ENCODE data around the gene TGFBR2.

Gene TGFBR2

DNA sequence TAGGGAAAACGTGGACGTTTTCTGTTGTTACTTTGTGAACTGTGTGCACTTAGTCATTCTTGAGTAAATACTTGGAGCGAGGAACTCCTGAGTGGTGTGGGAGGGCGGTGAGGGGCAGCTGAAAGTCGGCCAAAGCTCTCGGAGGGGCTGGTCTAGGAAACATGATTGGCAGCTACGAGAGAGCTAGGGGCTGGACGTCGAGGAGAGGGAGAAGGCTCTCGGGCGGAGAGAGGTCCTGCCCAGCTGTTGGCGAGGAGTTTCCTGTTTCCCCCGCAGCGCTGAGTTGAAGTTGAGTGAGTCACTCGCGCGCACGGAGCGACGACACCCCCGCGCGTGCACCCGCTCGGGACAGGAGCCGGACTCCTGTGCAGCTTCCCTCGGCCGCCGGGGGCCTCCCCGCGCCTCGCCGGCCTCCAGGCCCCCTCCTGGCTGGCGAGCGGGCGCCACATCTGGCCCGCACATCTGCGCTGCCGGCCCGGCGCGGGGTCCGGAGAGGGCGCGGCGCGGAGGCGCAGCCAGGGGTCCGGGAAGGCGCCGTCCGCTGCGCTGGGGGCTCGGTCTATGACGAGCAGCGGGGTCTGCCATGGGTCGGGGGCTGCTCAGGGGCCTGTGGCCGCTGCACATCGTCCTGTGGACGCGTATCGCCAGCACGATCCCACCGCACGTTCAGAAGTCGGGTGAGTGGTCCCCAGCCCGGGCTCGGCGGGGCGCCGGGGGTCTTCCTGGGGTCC lies at the start of gene TGFBR2:
Gene TGFBR2, plus strand, starts transcription at position 301 of the 731 bp plus-strand sequence. Its CDS starts 283 bp downstream, at position 584.
- no peak for DNase-seq

DNA sequence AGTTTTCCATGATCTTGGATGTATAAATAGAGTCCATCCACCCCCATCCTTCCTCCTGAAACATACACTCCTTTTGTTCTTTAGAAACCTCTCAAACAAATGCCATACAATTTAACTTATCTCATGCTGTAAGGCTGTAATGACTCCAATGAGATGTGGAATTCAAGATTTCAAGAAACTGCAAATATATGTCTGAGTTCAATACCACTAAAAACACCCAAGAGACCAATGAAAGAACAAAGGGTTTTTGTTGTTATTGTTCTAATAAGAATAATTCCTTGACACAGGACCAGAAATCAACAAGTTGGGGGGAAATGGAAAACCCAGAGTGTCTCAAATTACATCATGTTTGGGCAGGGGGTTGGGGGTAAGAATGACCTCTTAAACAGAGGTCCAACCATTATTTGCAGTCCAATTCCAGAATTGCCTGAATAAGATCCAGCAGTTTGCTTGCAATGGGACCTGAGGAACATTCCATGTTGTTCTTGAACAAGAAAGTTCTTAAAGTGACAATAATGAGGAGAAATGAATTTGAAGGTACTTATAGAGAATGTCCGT lies 48.6 kb upstream of the TGFBR2 start:
- no peak for DNase-seq

DNA sequence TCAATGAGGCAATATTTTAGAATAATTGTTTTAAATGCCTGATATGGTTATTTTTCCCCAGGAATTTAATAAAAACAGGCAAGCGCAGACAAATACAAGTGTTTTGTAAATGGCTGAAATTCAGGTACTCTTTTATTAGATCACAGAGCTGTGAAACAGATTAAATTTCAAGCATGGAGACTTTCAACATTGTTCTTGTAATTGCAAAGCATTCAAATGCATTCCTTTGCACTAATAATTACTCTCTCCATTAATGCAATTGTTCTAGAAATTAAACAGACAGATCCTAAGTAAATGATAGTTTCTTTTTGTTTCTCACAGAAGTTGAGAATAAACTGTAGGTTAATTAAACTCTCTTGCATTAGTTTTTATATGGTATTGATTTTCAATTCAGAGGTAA lies 42.4 kb upstream of the TGFBR2 start:
- DNase-seq: no peak

- DNase-seq: no peak
Measured at GRCh38 chr3:30567139-30567753, 39.2 kb upstream of the TGFBR2 start.

GRCh38 chr3:30576946-30577345 lies 29.5 kb upstream of the TGFBR2 start:
- no peak for DNase-seq

DNA sequence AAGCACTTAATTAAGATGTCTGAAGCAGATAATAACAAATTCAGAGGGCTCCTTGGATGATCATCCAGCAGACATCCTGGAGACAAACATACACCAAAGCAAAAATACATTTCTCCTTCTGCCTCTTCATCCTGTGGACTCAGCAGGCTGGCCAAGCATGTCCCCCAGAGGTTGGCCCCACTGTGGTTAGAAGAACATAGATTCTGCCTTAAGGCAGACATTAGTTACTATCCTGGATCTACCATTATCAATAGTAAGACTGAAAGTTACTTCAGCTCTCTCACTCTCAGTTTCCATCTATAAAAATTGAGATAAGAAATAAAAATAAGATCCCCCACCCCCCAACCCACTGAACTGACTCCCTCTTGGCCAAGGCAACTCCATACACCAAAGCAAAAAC lies 28.6 kb upstream of the TGFBR2 start:
- DNase-seq: no peak

- DNase-seq: no peak
Measured at GRCh38 chr3:30578479-30578878, 27.9 kb upstream of the TGFBR2 start.

GRCh38 chr3:30578986-30579579 lies 27.3 kb upstream of the TGFBR2 start:
- DNase-seq: no peak

GRCh38 chr3:30581067-30581585 lies 25.3 kb upstream of the TGFBR2 start:
- no peak for DNase-seq

DNA sequence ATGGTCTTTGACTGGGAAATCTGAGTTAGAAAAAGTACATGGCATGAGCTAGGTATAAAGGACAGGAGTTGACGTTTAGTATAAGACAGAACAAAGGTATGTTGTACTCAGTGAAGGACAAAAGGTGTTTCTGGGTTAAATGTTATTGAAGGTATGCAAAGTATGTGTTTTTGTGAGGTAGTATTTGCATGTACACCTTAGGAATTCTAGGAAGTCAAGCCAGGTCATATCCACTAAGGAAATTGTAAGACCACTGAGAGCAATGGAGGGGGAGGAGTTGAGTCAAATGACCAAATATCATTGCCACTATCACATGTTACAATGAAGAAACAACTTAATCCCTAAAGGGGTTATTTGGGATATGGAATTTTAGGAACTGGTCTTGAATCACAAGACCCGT lies 24.4 kb upstream of the TGFBR2 start:
- no peak for DNase-seq

GRCh38 chr3:30583973-30584372 lies 22.4 kb upstream of the TGFBR2 start:
- no peak for DNase-seq

- no peak for DNase-seq
Measured at GRCh38 chr3:30585654-30586053, 20.7 kb upstream of the TGFBR2 start.

GRCh38 chr3:30586096-30586805 lies 20.1 kb upstream of the TGFBR2 start:
- no peak for DNase-seq

GRCh38 chr3:30586806-30587486 lies 19.5 kb upstream of the TGFBR2 start:
- DNase-seq: no peak

DNA sequence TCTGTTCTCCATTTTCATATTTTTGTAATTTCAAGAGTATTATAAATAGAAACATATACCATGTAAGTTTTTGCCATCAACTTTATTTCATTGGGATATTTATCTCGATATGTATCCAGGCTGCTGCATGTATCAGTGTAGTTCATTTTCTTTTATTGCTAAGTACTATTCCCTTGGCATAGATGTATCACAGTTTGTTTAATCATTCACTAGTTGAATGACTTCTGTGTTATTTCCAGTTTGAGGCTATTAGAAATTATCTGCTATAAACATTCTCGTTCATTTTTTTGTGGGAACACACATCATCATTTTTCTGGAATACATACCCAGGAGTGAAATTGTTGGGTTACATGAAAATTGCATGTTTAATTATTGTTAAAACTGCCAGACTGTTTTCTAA lies 18.5 kb upstream of the TGFBR2 start:
- no peak for DNase-seq

- no peak for DNase-seq
Measured at GRCh38 chr3:30596152-30596551, 10.2 kb upstream of the TGFBR2 start.

GRCh38 chr3:30597131-30597768 lies 9.2 kb upstream of the TGFBR2 start:
- no peak for DNase-seq

GRCh38 chr3:30597769-30598134 lies 8.6 kb upstream of the TGFBR2 start:
- no peak for DNase-seq

- DNase-seq: no peak
Measured at GRCh38 chr3:30598668-30599545, 7.5 kb upstream of the TGFBR2 start.

DNA sequence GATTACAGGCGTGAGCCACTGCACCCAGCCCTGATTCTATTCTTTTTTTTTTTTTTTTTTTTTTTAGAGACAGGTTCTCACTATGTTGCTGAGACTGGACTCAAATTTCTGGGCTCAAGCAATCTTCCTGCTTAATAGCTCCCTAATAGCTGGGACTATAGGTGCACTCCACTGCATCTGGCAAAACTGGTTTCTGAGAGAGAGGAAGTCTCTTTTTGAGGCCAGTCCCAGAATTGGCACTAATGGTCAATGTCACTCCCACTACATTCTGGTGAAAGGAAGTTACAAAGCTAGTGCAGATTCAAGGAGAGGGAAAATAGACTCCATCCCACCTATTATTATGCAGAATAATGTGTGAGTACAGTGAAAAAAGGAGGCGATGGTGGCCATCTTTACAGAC lies 5.8 kb upstream of the TGFBR2 start:
- no peak for DNase-seq

- no peak for DNase-seq
Measured at GRCh38 chr3:30602946-30603345, 3.5 kb upstream of the TGFBR2 start.
